Caco-2 (cell line): ENCODE data around the gene CNTNAP5. TPM values are rescaled to one million over a fixed set of nuclear protein-coding genes. Genes with fewer than 3 reads are reported as not detected.

Experiments
- BruUV-seq: library from RNA; stranded (reverse); fragments of 400-500 nt; replicated peaks from 2 replicates; lab custom pipeline; 2021; lab: Mats Ljungman, UMichigan
- CTCF ChIA-PET: fragments of 300-600 bp; sonication (Branson Sonifier 250); formaldehyde crosslinking; loops from one replicate; lab custom pipeline; 2022; ENCODE audit warnings: antibody characterized with exemption; lab: Charles Lee
- POLR2A ChIA-PET: fragments of 300-600 bp; sonication (Branson Sonifier 250); formaldehyde crosslinking; loops from one replicate; lab custom pipeline; 2022; ENCODE audit warnings: antibody characterized with exemption; lab: Charles Lee
- DNase-seq, 2 experiments: peaks; one replicate each; pipeline versions ENCODE4 v3.0.0 to v3.0.0-alpha.2; 2020 to 2022
- H3K27me3 ChIP-seq: replicated peaks from 2 replicates; pipeline ENCODE4 v1.6.0; 2011; ENCODE audit warnings: low read length; ENCODE audit not compliant: control insufficient read depth, insufficient read depth
- H3K36me3 ChIP-seq: 2 replicates; pipeline ENCODE4 v1.5.1; 2011; ENCODE audit warnings: low read length; ENCODE audit not compliant: control insufficient read depth, insufficient read depth
- H3K4me1 ChIP-seq: fragments of 250-450 bp; sonication (Bioruptor Pico); 2 replicates; pipeline ENCODE4 v1.5.1; 2020; ENCODE audit warnings: mild to moderate bottlenecking
- H3K4me3 ChIP-seq: 2 replicates; pipeline ENCODE4 v1.5.1; 2011; ENCODE audit warnings: low read depth, mild to moderate bottlenecking, control low read depth, low read length
- H3K9me3 ChIP-seq: fragments of 250-450 bp; sonication (Bioruptor Pico); 2 replicates; pipeline ENCODE4 v1.5.1; 2020; ENCODE audit warnings: mild to moderate bottlenecking, moderate library complexity
- H3K27ac Mint-ChIP-seq: one replicate; pipeline ENCODE4 v1.8.0; 2022; ENCODE audit warnings: mixed read lengths; ENCODE audit not compliant: unreplicated experiment
- H3K27me3 Mint-ChIP-seq: one replicate; pipeline ENCODE4 v1.8.0; 2022; ENCODE audit warnings: mixed read lengths; ENCODE audit not compliant: insufficient read depth, unreplicated experiment
- H3K36me3 Mint-ChIP-seq: one replicate; pipeline ENCODE4 v1.8.0; 2022; ENCODE audit warnings: mild to moderate bottlenecking, mixed read lengths; ENCODE audit not compliant: insufficient read depth, unreplicated experiment
- H3K4me1 Mint-ChIP-seq: one replicate; pipeline ENCODE4 v1.8.0; 2022; ENCODE audit warnings: low read depth, mixed read lengths; ENCODE audit not compliant: unreplicated experiment
- H3K4me3 Mint-ChIP-seq: one replicate; pipeline ENCODE4 v1.8.0; 2022; ENCODE audit warnings: mild to moderate bottlenecking, moderate library complexity, mixed read lengths; ENCODE audit not compliant: unreplicated experiment
- H3K9me3 Mint-ChIP-seq: one replicate; pipeline ENCODE4 v1.8.0; 2022; ENCODE audit warnings: mixed read lengths; ENCODE audit not compliant: unreplicated experiment
- intact Hi-C: fragments of 100-400 bp; cut with micrococcal nuclease; formaldehyde crosslinking; loops from one replicate; pipeline ENCODE4 v1.10.0; 2022; ENCODE audit not compliant: unreplicated experiment
- total RNA-seq: library from RNA; stranded (reverse); gene quantifications from 2 replicates; pipeline ENCODE4 v1.2.3, GENCODE V29; 2022
- TF ChIP-seq, protein P1 (sequence below), 2 experiments: fragments of 200-600 bp in 1 of 2; IDR thresholded peaks; 1 replicate in 1 of 2; 2 replicates in 1 of 2; pipeline versions ENCODE4 v1.5.1 to v1.8.0; 2011 to 2022; ENCODE audit warnings: antibody characterized with exemption in 1 of 2, control low read depth in 1 of 2, inconsistent platforms in 1 of 2, low read depth in 1 of 2, low read length in 1 of 2, mild to moderate bottlenecking in 1 of 2, moderate library complexity in 1 of 2; ENCODE audit not compliant: insufficient read depth in 1 of 2, severe bottlenecking in 1 of 2, unreplicated experiment in 1 of 2

The CNTNAP5 gene
- total RNA-seq, 1 experiment from 2014 or later = 0.14 TPM

DNA sequence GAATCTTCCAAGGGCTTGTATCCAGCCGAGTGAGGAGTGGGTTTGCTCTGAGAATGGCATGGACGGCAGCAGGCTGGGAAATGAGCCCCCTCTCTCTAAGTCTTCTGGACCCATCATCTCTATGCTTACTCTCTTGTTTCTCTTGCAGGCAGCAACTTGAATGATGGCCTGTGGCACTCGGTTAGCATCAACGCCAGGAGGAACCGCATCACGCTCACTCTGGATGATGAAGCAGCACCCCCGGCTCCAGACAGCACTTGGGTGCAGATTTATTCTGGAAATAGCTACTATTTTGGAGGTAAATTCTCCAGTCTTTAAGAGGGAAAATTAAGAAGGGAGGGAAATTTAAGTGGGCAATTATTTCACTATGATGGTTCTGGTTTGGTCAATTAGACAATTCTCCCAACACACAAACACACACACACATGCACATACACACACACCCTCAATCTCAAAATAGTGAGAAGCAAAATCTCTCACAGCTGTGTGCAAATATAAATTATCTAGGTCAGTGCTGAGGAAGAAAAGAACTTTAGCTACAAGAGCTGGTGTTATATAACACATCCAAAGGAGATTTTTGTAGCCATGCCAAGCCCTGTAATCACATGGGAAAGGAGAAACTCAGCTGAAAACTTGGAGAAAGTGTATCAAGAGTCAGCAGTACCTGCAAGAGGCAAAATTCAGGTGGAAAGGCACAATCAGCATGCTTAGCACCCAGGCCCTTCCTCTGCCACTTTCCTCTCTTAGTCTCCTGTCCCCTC is 499.2 kb downstream of the CNTNAP5 start:
- H3K36me3 ChIP-seq = no peaks in the 10 kb centered on the region
- Mint-ChIP-seq H3K4me1 (no peaks in the 10 kb centered on the region), H3K27ac (no peak overlapping the region), H3K4me3 (no peak overlapping the region), H3K9me3 (no peaks in the 10 kb centered on the region), H3K36me3 (no peaks in the 10 kb centered on the region), H3K27me3 (peaks cover 12% of the 10 kb centered on the region)
- no peak overlapping the region for H3K4me3 ChIP-seq
- POLR2A ChIA-PET = no interaction called here
- no peaks in the 10 kb centered on the region for H3K4me1 ChIP-seq
- no peak for DNase-seq
- H3K9me3 ChIP-seq = no peaks in the 10 kb centered on the region
- H3K27me3 ChIP-seq = no peaks in the 10 kb centered on the region; the same call in 1 of the 2 replicates
- no TSS peak for BruUV-seq
- CTCF ChIA-PET = no interaction called here
- TF ChIP-seq, protein P1, sequence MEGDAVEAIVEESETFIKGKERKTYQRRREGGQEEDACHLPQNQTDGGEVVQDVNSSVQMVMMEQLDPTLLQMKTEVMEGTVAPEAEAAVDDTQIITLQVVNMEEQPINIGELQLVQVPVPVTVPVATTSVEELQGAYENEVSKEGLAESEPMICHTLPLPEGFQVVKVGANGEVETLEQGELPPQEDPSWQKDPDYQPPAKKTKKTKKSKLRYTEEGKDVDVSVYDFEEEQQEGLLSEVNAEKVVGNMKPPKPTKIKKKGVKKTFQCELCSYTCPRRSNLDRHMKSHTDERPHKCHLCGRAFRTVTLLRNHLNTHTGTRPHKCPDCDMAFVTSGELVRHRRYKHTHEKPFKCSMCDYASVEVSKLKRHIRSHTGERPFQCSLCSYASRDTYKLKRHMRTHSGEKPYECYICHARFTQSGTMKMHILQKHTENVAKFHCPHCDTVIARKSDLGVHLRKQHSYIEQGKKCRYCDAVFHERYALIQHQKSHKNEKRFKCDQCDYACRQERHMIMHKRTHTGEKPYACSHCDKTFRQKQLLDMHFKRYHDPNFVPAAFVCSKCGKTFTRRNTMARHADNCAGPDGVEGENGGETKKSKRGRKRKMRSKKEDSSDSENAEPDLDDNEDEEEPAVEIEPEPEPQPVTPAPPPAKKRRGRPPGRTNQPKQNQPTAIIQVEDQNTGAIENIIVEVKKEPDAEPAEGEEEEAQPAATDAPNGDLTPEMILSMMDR (IDR thresholded peaks at IDR 0.05; ENCODE audit: insufficient read depth in 1 of 2, low read depth in 1 of 2, low read length in 1 of 2, severe bottlenecking in 1 of 2, unreplicated experiment in 1 of 2) = no peak
- intact Hi-C loops = no loop called here

DNA sequence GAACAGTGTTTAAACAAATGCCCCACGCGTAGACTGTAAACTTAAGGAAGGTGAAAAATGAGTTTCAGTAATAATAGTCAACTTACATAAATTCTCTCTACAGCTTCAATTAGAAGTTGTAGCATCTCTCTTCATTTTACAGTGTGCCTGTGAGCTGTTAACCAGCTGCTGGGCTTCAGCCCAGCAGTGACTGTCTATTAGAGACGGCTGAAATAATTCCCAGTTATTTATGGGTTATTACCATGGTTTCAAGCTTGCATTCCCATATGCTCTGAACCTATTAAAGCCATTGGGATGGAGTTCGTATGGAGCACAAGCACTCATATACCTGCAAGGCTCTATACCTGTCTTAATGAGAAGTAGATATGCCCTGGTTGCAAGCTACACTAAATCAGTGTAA is 501.1 kb downstream of the CNTNAP5 start:
- Mint-ChIP-seq H3K27me3 (peaks cover 12% of the 10 kb centered on the region), H3K4me1 (no peaks in the 10 kb centered on the region), H3K36me3 (no peaks in the 10 kb centered on the region), H3K9me3 (no peaks in the 10 kb centered on the region), H3K27ac (no peak overlapping the region), H3K4me3 (no peak overlapping the region)
- ChIA-PET POLR2A (no interaction called here), CTCF (no interaction called here)
- H3K4me1 ChIP-seq = no peaks in the 10 kb centered on the region
- BruUV-seq = no TSS peak
- DNase-seq = no peak
- no peaks in the 10 kb centered on the region for H3K9me3 ChIP-seq
- intact Hi-C loops = no loop called here
- no peak overlapping the region for H3K4me3 ChIP-seq
- TF ChIP-seq, protein P1 (IDR thresholded peaks at IDR 0.05; ENCODE audit: insufficient read depth in 1 of 2, low read depth in 1 of 2, low read length in 1 of 2, severe bottlenecking in 1 of 2, unreplicated experiment in 1 of 2) = no peak
- H3K27me3 ChIP-seq = no peaks in the 10 kb centered on the region; the same call in 1 of the 2 replicates
- H3K36me3 ChIP-seq = no peaks in the 10 kb centered on the region

DNA sequence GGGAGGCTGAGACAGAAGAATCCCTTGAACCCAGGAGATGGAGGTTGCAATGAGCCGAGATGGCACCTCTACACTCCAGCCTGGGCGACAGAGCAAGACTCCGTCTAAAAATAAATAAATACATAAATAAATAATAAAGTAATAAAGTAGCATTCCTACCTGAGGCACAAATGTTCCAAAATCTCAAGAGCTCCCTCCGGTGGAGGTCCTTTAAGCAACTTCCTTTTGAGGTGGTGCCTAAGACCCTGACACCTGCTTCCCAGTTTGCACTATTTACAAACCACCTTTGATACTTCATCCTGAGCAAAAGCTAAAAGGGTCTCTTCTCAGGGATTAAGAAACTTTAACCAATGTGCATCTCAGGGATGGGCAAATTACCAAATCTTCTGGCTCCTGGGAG is 505.1 kb downstream of the CNTNAP5 start:
- H3K27me3 Mint-ChIP-seq = peaks cover 9% of the 10 kb centered on the region
- Histone ChIP-seq H3K9me3 (no peaks in the 10 kb centered on the region; the same call in 1 of the 2 replicates), H3K4me1 (no peaks in the 10 kb centered on the region), H3K36me3 (no peaks in the 10 kb centered on the region), H3K4me3 (no peak overlapping the region), H3K27me3 (no peaks in the 10 kb centered on the region; the same call in none of the 2 replicates)
- H3K36me3 Mint-ChIP-seq = no peaks in the 10 kb centered on the region
- H3K9me3 Mint-ChIP-seq = no peaks in the 10 kb centered on the region
- H3K4me1 Mint-ChIP-seq = no peaks in the 10 kb centered on the region
- TF ChIP-seq, protein P1 (IDR thresholded peaks at IDR 0.05; ENCODE audit: insufficient read depth in 1 of 2, low read depth in 1 of 2, low read length in 1 of 2, severe bottlenecking in 1 of 2, unreplicated experiment in 1 of 2) = no peak
- POLR2A ChIA-PET = no interaction called here
- CTCF ChIA-PET = no interaction called here
- BruUV-seq = no TSS peak
- intact Hi-C loops = loop anchor here (10.0 kb wide), 1 partner anchor 505 kb away; the partner anchor contains the start of gene CNTNAP5
- no peak for DNase-seq
- H3K27ac Mint-ChIP-seq = no peak overlapping the region
- H3K4me3 Mint-ChIP-seq = no peak overlapping the region
